ENCODE data around the gene PDF. TPM values are rescaled to one million over a fixed set of nuclear protein-coding genes. Genes with fewer than 3 reads are reported as not detected.

The PDF gene
- total RNA-seq, 1 experiment from 2014 or later, result 12.7 TPM

DNA sequence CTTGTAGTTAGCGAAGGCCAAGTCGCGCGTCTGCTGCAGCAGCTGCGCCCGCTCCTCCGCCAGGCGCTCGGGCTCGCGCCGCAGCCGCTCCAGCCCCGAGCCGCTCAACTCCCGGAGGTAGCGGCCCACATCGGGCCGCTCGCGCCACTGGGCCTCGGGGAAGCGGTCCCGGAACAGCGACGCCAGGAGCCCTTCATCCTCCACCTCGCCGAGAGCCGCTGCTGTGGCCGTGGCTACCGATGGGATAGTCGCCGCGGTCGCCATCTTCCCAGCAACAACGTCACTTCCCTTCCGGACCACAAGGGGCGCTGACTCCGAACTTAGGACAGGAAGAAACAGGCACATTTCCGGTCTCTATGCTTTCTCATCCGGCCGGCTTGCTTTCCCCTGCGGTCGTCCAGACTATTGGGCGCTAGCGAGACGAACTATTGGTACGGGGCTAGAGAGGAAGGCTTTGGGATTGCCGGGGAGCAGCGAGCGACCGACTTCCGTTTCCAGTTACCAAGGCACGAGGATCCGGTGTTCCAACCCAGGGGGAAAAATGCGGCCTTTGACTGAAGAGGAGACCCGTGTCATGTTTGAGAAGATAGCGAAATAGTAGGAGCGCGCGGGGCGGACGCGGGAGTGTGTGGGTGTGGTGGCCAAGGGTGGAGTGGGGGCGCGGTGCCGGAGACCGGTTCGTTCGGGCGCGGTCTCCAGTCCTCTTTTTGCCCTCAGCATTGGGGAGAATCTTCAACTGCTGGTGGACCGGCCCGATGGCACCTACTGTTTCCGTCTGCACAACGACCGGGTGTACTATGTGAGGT is 9.1 kb upstream of the PDF start, which contains the start of the genes COG8 and NIP7:
Gene COG8 (minus strand): TSS at position 276 of the 806 bp plus-strand sequence. CDS start 12 bp downstream, at position 264.
Gene NIP7 (plus strand): TSS at position 484 of the 806 bp plus-strand sequence. CDS start 58 bp downstream, at position 542.
- peak; percentile 98 for DNase-seq (ENCODE audit: low read depth)

DNA sequence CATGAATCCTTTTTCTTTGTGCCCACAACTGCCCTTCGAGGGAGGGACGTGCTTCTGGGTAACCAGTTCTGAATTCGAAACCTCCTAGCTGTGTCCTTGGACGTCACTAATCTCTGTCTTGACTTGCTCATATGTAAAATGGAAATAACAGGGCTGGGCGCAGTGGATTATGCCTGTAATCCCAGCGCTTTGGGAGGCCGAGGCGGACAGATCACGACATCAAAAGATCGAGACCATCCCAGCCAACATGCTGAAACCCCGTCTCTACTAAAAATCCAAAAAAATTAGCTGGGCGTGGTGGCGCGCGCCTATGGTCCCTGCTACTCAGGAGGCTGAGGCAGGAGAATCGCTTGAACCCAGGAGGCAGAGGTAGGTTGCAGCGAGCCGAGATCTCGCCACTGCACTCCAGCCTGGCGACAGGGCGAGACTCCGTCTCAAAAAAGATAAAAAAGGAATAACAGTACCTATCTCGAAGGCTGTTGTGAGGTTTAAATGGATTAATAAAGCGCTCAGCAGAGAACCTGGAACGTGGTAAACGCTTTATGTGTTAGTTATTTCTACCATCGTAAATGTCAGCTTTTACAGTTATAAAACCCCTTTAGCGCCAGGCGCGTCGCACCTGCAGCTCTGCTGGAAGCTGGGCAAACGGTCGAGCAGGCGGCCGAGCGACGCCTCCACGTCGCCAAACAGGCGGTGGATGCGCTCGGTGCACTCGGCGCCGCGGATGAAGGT is 8.3 kb upstream of the PDF start:
- DNase-seq (ENCODE audit: low read depth), result no peak

- DNase-seq (ENCODE audit: low read depth), result no peak
Observed at GRCh38 chr16:69334696-69335095, 4.3 kb upstream of the PDF start.

DNA sequence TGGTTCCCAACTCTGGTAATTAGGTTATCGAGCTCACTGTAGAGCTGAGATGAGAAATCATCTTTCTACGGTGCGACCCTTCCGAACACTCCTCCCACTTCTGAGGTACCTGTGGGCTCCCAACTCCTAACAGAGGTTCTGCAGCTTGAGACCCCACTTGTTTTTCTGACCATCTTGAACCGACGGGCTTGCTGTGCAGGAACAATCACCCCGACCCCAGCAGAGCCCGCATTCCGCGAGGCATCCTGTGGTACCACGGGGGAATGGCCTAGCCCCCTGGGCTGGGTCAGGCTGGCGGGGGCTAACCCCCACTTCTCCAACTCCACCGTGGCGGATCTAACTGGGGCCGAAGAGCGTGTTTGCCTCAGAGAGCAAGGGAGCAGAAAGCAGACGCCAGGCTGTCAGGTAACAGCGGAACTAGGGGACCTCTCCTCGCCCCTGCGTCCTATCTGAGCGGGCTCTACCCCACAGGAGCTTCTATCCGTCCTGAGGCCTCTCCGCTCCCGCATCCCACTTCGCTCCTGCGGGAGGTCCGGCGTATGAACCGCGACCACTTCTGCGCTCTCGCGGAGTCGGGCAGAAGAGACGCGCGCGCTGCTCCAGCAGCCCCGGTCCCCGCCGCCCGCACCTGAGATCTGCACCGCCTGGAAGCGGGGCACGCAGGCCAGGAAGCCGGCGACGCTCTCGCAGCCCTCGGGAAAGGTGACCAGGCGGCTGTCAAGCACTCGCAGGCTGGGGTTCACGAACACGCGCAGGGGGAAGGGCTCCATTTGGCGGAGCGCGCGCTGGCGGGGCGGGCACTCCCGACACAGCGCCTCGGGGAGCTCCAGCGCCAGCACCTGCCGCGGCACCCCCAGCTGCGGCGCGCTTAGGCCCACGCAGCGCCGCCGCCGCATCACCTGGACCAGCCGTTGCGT is 761 bp downstream of the PDF start:
- peak; percentile 27 for DNase-seq (ENCODE audit: low read depth)

DNA sequence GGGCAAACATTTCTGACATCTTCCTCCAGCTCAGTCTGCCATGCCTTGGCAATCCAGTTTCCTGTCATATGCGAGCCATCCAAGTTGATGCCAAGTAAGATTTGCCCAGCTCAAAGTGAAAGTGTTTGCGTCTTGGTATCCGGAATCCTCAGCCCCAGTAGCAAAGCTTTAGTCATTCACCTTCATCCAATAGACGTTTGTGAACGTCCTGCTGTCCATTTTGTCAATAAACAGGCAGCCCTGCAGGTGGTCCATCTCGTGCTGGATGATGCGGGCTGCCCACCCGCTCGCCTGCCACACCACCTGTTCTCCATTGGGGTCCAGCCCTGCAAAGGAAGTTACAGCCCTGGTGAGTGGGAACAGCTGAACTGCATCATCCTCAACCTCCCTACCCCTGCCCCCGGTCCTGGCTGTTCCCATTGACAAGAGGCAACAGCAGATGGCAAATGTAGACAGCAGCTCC is 1.5 kb downstream of the PDF start:
- DNase-seq (ENCODE audit: low read depth), result peak; percentile 75

GRCh38 chr16:69327585-69328310 is 2.6 kb downstream of the PDF start:
- DNase-seq (ENCODE audit: low read depth), result no peak

- DNase-seq (ENCODE audit: low read depth), result no peak
Observed at GRCh38 chr16:69326172-69326873, 4.1 kb downstream of the PDF start.

DNA sequence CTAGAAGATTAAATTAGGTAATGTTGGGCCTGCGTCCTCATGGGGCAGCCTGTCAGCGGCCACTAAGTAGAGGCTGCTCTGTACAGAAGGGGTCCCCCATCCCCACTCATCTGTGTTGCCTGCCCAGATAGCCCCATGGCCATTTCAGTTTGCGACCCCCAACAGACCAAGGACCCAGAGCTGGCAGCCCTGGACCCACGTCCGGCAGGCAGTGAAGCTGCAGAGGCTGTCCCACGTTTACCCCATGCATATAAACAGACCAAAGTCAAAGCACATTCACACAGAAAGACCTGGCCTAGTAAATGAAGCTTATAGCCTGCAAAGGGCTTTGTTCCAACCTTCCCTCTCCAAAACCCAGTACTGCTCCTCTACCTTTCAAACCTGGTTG is 4.6 kb downstream of the PDF start:
- DNase-seq (ENCODE audit: low read depth), result no peak

GRCh38 chr16:69324585-69325253 is 5.7 kb downstream of the PDF start:
- no peak for DNase-seq (ENCODE audit: low read depth)

GRCh38 chr16:69324013-69324531 is 6.3 kb downstream of the PDF start:
- peak; percentile 40 for DNase-seq (ENCODE audit: low read depth)

GRCh38 chr16:69323415-69323814 is 7.0 kb downstream of the PDF start:
- DNase-seq (ENCODE audit: low read depth), result no peak

DNA sequence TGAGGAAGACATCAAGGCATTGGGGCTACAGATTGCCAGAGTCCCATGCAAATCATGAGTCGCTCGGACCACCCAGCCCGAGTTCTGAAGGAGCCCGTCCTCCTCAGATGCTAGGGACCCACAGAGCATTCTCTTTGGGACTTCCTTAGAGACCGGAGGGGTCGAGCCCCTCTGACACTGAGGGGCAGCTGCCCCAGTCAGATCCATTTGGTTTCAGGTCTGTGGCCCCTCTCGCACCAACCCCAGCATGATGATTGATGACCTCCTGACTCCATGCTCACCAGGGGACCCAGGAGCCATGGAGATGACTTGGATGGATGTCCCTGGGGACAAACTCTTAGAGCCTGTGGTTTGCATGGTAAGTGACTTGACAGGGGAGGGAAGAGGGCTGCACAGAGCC is 8.0 kb downstream of the PDF start:
- no peak for DNase-seq (ENCODE audit: low read depth)

GRCh38 chr16:69321080-69321479 is 9.3 kb downstream of the PDF start:
- DNase-seq (ENCODE audit: low read depth), result no peak

- DNase-seq (ENCODE audit: low read depth), result no peak
Observed at GRCh38 chr16:69320740-69321073, 9.7 kb downstream of the PDF start.

DNA sequence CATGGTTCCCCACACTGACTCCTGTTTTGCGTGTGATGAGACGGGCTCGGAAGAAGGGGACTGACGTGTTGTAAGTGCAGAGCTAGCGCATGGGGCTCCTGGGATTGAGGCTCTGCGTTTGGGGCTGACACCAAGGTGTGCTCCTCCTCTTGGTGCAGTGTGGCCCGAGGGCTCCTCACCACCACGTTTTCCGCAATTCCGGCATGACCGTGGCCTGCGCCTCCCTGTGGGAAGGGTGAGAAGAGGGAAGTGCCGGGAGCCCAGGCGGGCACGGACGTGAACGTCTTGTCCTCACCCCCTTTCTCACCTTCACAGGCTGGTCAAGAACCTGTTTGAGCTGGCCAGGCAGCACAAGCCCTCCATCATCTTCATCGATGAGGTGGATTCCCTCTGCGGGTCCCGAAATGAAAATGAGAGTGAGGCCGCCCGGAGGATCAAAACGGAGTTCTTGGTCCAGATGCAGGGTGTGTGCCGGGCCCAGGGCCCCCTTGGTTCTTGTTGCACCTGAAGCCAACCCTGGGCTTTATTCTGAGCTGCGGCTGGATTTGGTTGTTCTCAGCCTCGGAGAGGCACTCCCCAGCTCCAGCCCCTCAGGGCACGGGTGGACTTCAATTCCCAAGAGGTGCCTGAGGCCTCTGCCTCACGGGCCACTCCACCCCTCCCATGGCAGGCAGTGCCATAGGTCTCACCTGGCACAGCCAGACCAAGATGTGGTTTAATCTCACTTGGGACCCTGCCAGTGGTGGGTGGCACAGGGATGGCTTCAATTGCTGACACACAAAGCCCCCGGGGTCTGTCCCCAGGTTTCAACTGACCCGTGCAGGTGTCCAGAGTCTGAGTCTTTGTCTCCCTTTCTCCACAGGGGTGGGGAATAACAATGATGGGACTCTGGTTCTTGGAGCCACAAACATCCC is 10.3 kb downstream of the PDF start:
- no peak for DNase-seq (ENCODE audit: low read depth)

DNA sequence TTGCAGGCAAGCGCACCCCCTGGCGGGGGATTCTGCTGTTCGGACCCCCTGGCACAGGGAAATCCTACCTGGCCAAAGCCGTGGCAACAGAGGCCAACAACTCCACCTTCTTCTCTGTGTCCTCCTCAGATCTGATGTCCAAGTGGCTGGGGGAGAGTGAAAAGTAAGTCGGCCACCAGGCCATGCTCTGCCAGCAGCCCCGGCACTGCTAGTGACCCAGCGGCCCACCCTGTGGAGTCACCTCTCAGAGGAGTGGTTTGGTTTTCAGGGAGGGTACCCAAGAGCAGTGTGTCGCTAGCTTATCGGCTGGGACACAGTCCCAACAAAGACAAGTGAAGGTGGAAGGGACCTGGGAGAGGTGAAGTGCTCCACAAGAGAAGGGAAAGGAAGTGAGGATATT is 11.0 kb downstream of the PDF start:
- DNase-seq (ENCODE audit: low read depth), result no peak

- DNase-seq (ENCODE audit: low read depth), result no peak
Observed at GRCh38 chr16:69318911-69319289, 11.5 kb downstream of the PDF start.

DNA sequence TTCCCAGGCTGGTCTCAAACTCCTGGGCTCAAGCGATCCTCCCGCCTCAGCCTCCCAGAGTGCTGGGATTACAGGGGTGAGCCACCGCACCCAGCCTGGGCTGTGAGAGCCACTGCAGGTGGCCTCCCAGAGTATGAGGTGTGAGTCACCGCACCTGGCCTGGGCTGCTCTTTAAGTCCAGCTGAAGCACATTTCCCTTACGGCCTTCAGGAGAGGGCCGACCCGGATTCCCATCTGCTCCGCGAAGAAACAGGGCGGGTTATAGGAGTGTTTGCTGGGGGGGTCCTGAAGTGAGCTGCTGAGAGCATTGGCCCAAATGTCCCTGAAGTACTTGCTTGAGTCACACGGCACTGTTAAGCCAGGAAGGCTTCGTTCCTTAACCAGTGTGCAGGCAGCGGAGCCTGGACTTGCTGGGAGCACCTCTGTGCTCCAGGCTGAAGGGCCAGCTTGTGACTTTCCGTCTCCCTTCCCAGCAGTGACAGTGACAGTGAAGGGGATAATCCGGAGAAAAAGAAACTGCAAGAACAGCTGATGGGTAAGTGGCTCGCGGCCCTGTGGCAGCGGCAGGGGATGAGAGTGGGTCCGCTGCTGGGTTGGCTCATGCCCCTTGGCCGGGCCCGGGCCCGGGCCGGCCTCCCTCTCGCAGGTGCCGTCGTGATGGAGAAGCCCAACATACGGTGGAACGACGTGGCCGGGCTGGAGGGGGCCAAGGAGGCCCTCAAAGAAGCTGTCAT is 12.0 kb downstream of the PDF start:
- DNase-seq (ENCODE audit: low read depth), result no peak

Measured in RPMI7951 (cell line).